Mucosa of rectum (tissue), 2 donors: ENCODE results near the gene KLHL6.

ENCODE experiments used
- H3K27ac ChIP-seq, 2 donors: one replicate each; pipeline ENCODE4 v1.7.0; 2013; ENCODE audit warnings: inconsistent platforms in 2 of 2, low read depth in 2 of 2, low read length in 2 of 2
- H3K27me3 ChIP-seq, 2 donors: one replicate each; pipeline ENCODE4 v1.7.0; 2013; ENCODE audit warnings: low read length in 2 of 2; ENCODE audit not compliant: control insufficient read depth in 2 of 2, insufficient read depth in 2 of 2
- H3K36me3 ChIP-seq, 2 donors: one replicate each; pipeline ENCODE4 v1.7.0; 2013; ENCODE audit warnings: low read length in 2 of 2; ENCODE audit not compliant: control insufficient read depth in 2 of 2, insufficient read depth in 2 of 2
- H3K4me1 ChIP-seq, 2 donors: one replicate each; pipeline ENCODE4 v1.7.0; 2013; ENCODE audit warnings: low read length in 2 of 2, mild to moderate bottlenecking in 1 of 2; ENCODE audit not compliant: control insufficient read depth in 2 of 2, insufficient read depth in 2 of 2
- H3K4me3 ChIP-seq, 2 donors: one replicate each; pipeline ENCODE4 v1.7.0; 2013; ENCODE audit warnings: low read length in 2 of 2
- H3K9ac ChIP-seq, 2 donors: one replicate each; pipeline ENCODE4 v1.7.0; 2013; ENCODE audit warnings: low read length in 2 of 2, low read depth in 1 of 2, mild to moderate bottlenecking in 1 of 2
- H3K9me3 ChIP-seq, 2 donors: one replicate each; pipeline ENCODE4 v1.7.0; 2013; ENCODE audit warnings: low read length in 2 of 2; ENCODE audit not compliant: control insufficient read depth in 2 of 2
- donor health status: healthy.
- donor health status: Normal muscosa, but diverticular disease.

The KLHL6 gene

DNA sequence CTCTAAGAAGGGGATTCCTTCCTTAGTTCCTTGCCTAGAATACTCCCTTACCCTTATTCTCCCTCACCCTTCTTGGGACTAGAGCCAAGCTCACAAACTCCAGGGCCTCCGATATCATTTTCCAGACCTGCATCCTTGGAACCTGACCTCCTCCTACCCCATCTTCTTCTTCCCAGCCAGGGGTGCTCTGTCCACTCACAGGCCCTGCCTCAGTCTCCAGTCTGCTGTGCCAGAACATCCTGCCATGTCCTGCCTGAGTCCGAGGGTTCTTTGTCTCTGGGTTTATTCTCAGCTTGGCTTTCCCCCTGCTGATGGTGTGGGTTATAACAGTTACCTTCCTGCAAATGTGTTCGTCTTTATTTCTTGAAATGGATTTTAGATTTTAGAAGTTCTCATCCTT is 67.2 kb downstream of the KLHL6 start:
- H3K27ac ChIP-seq = no peak overlapping the region
- H3K4me3 ChIP-seq = no peak overlapping the region
- H3K9me3 ChIP-seq = no peaks in the 10 kb centered on the region
- no peaks in the 10 kb centered on the region for H3K4me1 ChIP-seq
- H3K9ac ChIP-seq = no peak overlapping the region
- H3K36me3 ChIP-seq = peaks cover 0 to 7% of the 10 kb centered on the region in 2 donors
- H3K27me3 ChIP-seq = no peaks in the 10 kb centered on the region

DNA sequence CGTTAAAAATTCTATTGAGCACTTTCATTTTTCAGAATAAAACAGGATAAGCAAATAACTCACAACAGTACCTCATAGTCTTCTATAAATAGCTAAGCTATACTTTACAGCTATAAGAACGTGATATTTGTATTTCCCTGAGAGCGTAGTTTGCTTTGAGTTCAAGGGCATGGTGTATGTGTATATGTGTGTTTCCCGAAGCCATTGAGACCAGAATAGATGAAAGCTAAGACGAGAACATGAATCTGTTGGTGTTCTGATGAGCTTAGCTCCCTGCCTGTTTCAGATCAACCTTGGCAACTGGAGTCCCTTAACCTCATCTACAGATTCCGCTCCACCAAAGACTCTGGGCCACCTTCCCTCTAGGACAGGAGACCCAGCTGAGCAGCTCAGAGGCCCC is 67.6 kb downstream of the KLHL6 start:
- Histone ChIP-seq H3K4me1 (no peaks in the 10 kb centered on the region), H3K27me3 (no peaks in the 10 kb centered on the region), H3K27ac (no peak overlapping the region), H3K9ac (no peak overlapping the region), H3K4me3 (no peak overlapping the region), H3K36me3 (peaks cover 0 to 7% of the 10 kb centered on the region in 2 donors), H3K9me3 (no peaks in the 10 kb centered on the region)

DNA sequence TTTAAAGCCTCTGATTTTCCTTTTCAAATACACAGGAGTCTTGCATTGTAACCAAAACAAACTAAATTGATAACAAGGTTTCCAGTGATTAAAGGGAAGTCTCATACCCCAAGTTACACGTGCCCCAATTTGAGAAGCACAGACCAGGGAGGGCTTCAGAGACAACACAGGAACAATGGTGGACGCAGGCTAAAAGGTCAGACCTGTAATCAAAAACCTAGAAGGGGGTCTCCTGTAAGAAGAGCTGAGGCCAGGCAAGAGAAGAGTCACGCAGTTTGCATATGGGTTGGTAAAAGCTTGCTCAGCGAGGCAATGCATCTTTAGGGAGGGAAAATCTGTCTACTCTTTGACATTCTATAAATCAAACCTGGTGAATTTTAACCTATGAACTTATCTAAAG is 68.5 kb downstream of the KLHL6 start:
- Histone ChIP-seq H3K9ac (no peak overlapping the region), H3K27ac (no peak overlapping the region), H3K4me1 (no peaks in the 10 kb centered on the region)

DNA sequence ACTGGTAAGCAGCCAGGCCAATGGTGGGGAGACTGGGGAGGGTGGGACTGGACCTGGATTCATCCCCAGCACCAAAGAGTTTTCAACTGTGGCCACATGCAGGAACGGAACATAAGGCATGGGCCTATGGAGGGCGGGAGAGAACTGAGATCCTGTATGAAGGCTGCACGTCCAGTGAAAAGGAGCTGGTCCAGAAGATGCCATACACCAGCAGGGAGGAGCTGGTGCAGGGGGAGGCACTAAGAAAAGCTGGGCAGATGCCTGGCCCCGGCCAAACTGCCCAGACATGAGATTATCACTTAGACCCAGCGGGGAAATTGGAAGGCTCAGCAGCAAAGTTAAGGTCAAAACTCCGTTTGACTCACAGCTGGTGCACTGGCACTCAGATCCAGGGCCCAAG is 69.0 kb downstream of the KLHL6 start:
- H3K9ac ChIP-seq = no peak overlapping the region
- no peaks in the 10 kb centered on the region for H3K9me3 ChIP-seq
- no peak overlapping the region for H3K27ac ChIP-seq
- no peak overlapping the region for H3K4me3 ChIP-seq
- H3K4me1 ChIP-seq = no peaks in the 10 kb centered on the region
- H3K36me3 ChIP-seq = no peaks in the 10 kb centered on the region
- H3K27me3 ChIP-seq = no peaks in the 10 kb centered on the region

More for the DNA sequence above, 68.5 kb downstream of the KLHL6 start:
- Histone ChIP-seq H3K36me3 (peaks cover 0 to under 1% of the 10 kb centered on the region in 2 donors), H3K9me3 (no peaks in the 10 kb centered on the region), H3K4me3 (no peak overlapping the region), H3K27me3 (no peaks in the 10 kb centered on the region)

DNA sequence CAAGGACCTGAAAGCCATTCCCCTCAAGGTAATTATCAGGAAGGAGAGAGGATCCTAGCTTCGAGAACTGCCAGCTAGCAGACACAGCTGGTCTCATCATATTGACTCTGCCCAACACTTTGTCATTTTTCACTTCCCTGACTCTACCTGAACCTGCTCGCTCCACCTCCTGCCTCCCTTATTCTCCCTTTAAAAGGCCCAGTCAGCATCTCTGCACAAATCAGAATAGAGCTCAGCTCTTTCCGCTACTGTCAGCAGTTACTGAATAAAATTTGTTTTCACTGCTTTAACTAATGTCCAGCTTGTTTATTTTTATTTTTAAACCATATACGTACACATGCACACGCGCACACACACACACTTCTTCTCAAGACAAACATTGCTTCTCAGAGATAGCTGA is 69.9 kb downstream of the KLHL6 start:
- Histone ChIP-seq H3K27me3 (no peaks in the 10 kb centered on the region), H3K9me3 (no peaks in the 10 kb centered on the region), H3K36me3 (no peaks in the 10 kb centered on the region), H3K4me3 (no peak overlapping the region), H3K9ac (no peak overlapping the region), H3K27ac (no peak overlapping the region), H3K4me1 (no peaks in the 10 kb centered on the region)

DNA sequence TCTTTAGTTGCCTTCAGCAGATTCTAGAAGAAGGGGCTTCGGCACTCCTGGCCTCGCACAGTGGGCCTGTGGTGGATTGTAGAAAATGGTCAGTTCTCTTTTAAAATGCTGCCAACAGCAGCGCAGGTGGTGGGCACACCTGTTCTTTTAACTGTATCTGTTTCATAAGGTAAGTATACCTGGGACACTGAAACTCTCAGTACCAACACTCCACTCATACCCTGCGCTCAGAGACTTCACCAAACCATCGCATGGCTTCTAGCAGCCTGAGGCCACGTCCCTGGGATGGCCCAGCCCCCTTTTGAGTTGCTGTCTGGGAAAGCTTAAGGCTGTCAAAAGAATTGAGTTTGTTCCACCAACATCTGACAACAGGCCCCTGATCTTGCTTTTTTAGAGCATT is 70.4 kb downstream of the KLHL6 start:
- Histone ChIP-seq H3K27me3 (no peaks in the 10 kb centered on the region), H3K4me3 (no peak overlapping the region), H3K27ac (no peak overlapping the region), H3K4me1 (no peaks in the 10 kb centered on the region), H3K36me3 (no peaks in the 10 kb centered on the region), H3K9ac (no peak overlapping the region), H3K9me3 (no peaks in the 10 kb centered on the region)

DNA sequence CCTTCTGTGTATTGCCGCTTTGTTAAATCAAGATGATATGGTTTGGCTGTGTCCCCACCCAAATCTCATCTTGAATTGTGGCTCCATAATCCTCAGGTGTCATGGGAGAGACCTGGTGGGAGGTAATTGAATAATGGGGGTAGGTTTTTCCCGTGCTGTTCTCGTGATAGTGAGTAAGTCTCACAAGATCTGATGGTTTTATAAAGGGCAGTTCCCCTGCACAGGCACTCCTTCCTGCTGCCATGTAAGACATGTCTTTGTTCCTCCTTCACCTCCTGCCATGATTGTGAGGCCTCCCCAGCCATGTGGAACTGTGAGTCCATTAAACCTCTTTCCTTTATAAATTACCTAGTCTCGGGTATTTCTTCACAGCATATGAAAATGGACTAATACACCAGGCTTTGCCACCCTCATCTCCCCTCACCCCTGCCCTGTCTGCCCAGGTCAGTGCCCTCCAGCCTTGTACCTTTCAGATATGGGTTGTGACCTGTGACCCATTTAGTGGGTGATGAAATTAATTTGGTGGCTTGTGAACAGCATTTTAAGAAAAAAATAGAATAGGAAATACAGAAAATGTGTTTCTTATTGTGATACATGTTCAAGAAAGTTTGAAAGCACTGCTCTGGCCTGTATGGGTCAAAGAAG is 71.0 kb downstream of the KLHL6 start:
- Histone ChIP-seq H3K27ac (no peak overlapping the region), H3K27me3 (no peaks in the 10 kb centered on the region), H3K9me3 (no peaks in the 10 kb centered on the region), H3K36me3 (no peaks in the 10 kb centered on the region), H3K4me3 (no peak overlapping the region), H3K4me1 (peaks cover 0 to 3% of the 10 kb centered on the region in 2 donors), H3K9ac (no peak overlapping the region)

DNA sequence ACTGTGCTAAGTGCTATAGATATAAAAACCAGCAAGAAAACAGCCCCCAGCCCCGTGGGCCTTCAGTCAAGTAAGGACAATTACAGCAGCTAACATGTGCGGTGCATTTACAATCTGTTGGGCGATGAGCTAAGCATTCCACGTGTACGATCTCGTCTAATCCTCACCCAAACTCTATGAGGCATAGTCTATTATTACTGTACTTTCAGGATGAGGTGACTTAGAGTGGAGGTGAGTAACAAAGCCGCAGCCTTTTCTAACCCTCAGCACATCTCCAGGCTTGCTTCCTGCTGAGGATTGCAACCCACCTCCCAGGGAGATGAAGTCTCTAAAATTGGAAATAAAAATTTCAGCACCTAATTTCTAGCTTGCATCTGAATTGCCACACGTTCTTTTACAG is 73.9 kb downstream of the KLHL6 start:
- no peaks in the 10 kb centered on the region for H3K36me3 ChIP-seq
- no peaks in the 10 kb centered on the region for H3K27me3 ChIP-seq

DNA sequence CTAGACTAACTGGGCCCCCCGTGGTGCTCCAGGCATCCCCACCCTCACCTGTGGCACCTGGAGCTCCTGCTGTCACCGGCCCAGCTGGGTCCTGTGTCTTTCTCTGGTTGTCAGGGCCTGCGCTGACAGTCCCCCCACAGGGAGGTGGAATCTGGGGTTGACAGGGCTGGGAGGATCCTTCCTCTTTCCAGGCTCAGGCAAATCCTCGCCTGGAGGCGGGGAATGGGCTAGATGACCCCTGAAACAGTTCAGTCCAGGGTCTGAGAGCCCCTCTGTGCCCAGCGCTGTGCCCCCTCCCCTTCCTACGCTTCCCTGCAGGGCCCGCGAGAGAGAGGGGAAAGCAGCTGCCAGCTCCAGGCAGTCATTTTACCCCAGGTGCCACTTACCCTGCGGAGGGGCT is 77.0 kb downstream of the KLHL6 start:
- Histone ChIP-seq H3K9ac (no peak overlapping the region), H3K9me3 (no peaks in the 10 kb centered on the region), H3K36me3 (no peaks in the 10 kb centered on the region), H3K4me1 (peaks cover 0 to 4% of the 10 kb centered on the region in 2 donors), H3K27ac (no peak overlapping the region), H3K4me3 (no peak overlapping the region), H3K27me3 (no peaks in the 10 kb centered on the region)

More for the DNA sequence above, 73.9 kb downstream of the KLHL6 start:
- H3K4me1 ChIP-seq = peaks cover 0 to 4% of the 10 kb centered on the region in 2 donors
- H3K9me3 ChIP-seq = no peaks in the 10 kb centered on the region
- no peak overlapping the region for H3K9ac ChIP-seq
- no peak overlapping the region for H3K27ac ChIP-seq
- no peak overlapping the region for H3K4me3 ChIP-seq

DNA sequence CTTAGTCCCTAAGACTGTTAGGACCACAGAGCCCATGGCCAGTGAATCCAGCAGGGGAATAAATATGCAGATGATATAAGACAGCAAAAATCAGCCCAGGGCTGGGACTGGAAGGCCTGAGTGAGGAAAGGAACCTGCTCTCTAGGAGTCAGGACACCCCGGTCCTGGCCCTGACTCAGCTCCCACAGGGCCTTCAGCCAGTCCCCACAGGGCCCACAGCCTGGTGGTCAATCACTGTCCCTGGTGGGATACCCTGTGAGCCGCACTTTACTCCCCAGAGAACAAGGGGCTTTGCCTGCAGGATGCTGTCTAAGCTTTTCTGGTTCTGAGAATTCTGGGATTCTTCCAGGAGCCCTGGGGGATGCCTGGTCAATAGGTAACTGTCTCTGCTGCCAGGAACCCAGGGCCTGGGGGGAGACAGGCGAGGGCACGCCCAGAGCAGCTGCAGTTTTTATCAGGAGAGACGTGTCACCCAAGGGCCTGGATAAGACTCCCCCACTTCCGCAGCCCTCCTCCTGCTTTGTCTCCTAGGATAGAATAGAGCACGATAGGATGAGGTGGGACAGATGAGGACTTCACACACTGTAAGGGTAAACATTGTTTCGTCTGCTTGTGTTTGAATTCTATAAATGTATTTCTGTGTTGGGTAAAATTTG is 77.6 kb downstream of the KLHL6 start:
- H3K9me3 ChIP-seq = no peaks in the 10 kb centered on the region
- H3K4me3 ChIP-seq = no peak overlapping the region
- no peaks in the 10 kb centered on the region for H3K27me3 ChIP-seq
- H3K4me1 ChIP-seq = peaks cover 0 to 4% of the 10 kb centered on the region in 2 donors
- no peak overlapping the region for H3K27ac ChIP-seq
- H3K9ac ChIP-seq = no peak overlapping the region
- no peaks in the 10 kb centered on the region for H3K36me3 ChIP-seq
